GM18907 (cell line): ENCODE results near the gene KCNK7.

Experiments used
- ATAC-seq: cut with Tn5 transposase; IDR thresholded peaks from one replicate; pipeline ENCODE4 v1.9.1; 2021; ENCODE audit warnings: mild to moderate bottlenecking, moderate library complexity; ENCODE audit not compliant: unreplicated experiment

Gene KCNK7

DNA sequence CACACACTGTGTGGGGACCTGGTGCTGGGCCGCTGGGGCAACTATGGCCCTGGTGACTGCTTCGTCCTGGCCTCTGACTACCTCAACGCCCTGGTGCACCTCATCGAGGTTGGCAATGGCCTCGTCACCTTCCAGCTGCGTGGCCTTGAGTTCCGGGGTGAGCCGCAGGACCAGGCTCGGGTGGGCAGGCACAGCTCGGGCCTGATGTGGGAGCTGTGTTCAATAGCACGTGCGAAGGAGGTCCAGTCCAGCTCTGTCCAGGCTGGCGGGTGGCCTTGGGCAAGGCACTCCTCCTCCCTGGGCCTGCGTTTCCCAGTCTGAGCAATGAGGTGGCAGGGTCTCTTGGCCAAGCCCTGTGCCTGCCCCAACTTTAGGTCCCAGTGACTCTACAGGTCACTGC lies 34.0 kb upstream of the KCNK7 start:
- no peak for ATAC-seq

DNA sequence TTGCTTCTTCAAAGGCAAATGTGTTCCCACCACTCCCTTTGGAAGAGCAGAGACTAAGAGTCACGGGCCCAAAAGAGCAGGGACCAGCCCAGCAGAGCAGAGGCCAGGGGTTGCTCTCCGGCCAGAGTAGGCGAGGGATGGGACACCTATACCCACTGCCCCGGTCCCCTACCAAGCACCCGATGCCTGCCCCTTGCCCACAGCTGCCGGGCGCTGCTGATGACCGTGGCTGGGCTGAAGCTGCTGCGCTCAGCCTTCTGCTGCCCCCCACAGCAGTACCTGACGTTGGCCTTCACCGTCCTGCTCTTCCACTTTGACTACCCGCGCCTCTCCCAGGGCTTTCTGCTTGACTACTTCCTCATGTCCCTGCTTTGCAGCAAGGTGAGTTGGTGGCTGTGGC lies 31.6 kb upstream of the KCNK7 start:
- ATAC-seq: no peak

DNA sequence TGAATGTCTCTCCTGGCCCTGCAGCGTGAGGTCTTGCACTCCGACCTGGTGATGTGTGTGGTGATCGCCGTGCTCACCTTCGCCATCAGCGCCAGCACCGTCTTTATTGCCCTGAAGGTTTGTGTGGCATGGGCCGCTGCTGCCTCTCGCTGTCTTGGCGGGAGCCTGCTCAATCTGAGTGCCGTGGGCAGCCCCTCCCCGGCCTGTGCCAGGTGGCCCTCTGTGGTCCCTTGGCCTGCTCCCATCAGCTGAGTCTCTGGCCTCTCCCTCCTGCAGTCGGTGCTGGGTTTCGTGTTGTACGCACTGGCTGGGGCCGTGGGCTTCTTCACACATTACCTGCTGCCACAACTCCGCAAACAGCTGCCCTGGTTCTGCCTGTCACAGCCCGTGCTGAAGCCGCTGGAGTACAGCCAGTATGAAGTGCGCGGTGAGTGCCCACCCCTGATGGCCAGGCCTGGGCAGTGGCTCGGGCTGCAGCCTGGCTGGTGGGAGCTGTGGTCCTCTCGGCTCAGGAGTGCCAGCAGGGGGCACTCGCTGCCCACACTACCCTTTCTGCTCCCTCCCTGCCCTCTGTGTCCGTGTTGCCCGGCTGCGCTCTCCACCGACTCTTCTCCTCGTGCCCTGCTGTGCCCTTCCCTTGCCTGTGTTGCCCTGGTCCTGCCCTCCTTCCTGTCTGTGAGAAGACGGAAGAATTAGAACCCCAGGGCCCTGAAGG lies 30.2 kb upstream of the KCNK7 start:
- ATAC-seq: no peak

DNA sequence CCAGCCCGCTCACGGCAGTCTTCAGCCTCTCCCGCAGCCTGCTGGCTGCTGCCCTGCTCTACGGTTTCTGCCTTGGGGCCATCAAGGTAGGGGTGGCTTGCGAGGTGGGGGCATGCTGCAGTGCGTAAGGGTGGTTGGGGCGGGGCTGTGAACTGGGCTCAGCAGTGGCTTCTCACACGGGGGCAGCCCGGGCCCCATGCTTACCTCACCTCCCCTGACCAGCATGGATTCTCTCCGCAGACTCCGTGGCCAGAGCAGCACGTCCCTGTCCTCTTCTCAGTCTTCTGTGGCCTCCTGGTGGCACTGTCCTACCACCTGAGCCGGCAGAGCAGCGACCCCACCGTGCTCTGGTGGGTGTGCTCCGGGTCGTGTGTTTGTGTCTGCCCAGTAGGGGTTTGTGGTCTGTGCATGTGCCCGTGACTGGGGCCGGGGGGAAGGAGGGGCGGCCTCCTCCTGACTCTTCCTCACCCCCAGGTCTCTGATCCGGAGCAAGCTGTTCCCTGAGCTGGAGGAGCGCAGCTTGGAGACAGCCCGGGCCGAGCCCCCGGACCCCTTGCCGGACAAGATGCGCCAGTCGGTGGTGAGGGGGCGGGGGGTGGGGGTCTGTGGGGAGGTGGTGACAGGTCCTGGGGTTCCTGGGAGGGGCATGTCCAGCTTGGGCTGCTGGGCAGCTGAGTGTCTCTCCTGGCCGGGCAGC lies 29.5 kb upstream of the KCNK7 start:
- ATAC-seq: no peak

DNA sequence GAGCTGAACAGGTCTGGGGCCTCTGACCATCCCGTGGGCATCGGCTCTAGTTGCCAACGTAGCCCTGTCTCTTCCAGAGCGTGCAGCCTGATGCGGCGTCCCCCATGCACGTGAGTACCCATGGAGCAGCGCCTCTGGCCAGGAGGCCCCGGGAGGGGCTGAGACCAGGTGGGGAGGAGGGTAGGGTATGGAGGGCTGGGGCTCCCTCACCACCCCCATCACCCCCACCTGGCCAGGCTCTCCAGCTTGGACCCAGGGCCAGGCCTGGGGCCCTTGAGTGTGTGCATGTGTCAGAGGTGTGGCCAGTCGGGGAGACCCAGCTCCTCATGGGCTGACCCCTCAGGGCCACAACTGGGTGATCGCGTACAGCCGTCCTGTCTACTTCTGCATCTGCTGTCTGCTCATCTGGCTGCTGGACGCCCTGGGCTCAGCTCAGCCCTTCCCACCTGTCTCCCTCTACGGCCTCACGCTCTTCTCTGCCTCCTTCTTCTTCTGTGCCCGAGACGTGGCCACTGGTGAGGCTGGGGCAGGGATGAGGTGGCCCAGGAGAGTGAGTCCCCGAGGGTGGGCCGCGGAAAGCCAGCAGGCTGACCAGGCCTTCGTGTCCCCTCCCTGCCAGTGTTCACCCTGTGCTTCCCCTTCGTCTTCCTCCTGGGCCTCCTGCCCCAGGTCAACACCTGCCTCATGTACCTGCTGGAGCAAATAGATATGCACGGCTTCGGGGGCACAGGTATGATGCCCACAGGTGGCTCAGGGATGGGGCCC lies 28.4 kb upstream of the KCNK7 start:
- no peak for ATAC-seq

DNA sequence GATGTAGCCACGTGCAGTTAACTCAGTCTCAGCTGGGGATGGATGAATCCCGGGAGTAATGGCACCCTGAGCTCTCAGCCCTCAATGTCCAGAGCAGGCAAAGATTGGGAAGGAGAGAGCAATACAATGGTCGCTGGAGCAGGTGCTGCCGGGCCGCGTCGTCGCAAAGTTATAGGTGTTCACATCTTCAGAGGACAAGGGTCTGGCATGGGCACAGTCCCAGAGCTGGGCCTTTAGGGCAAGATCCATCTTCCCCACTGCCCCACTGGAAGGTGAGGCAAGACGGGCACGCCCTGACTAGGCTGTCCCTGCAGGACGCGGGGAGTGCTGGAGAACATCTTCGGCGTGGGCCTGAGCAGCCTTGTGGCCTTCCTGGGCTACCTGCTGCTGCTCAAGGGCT lies 27.6 kb upstream of the KCNK7 start:
- ATAC-seq: no peak

DNA sequence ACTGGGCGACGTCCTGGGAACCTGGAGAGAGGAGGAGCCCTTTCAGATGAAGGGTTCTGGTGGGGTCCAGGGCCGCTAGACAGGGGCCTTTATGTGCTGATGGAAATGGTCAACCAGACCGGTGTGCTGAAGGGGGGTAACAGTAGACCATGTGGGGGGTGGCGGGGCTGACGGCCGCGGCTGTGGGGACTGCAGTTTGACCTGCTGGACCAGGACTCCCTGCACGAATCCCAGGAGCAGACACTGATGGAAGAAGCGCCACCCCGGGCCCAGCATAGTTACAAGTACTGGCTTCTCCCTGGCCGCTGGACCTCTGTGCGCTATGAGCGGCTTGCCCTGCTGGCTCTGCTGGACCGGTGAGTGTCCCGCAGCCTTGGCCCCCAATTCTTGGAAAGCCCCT lies 26.4 kb upstream of the KCNK7 start:
- no peak for ATAC-seq

DNA sequence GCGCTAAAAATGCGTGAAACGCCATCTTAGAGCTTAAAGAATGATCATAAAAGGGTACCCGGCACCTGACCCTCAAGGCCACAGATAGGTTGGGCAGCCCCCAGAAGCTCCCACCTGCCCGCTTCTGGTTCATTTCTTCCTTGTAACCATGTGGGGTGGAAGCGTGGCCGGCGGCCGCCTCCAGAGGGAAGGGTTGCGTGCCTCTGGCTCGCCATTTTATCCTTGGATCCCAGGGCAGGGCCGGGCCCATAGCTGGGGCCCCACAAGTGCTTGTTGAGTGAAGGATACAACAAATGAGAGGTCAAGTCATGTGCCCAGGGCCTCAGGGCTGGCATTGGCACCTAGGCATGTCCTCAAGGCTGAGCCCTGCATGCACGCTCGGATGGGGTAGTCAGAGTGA lies 25.9 kb upstream of the KCNK7 start:
- ATAC-seq: no peak

DNA sequence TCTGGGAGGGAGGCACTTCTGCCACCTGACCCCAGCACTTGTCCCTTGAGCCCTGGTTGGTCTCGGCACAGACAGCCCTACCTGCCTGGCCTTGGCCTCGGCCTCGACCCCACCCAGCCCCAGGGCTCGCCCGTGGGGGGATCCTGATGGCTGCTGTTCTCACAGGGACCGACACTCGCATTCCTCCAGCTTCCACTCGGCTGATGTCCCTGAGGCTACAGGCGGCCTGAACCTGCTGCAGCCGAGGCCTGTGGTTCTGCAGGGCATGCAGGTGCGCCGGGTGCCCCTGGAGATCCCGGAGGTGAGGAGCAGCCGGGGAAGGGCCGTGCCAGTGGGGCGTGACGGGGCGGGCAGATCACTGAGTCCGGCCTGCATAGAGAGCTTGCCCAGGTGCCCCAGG lies 25.1 kb upstream of the KCNK7 start:
- ATAC-seq: no peak

DNA sequence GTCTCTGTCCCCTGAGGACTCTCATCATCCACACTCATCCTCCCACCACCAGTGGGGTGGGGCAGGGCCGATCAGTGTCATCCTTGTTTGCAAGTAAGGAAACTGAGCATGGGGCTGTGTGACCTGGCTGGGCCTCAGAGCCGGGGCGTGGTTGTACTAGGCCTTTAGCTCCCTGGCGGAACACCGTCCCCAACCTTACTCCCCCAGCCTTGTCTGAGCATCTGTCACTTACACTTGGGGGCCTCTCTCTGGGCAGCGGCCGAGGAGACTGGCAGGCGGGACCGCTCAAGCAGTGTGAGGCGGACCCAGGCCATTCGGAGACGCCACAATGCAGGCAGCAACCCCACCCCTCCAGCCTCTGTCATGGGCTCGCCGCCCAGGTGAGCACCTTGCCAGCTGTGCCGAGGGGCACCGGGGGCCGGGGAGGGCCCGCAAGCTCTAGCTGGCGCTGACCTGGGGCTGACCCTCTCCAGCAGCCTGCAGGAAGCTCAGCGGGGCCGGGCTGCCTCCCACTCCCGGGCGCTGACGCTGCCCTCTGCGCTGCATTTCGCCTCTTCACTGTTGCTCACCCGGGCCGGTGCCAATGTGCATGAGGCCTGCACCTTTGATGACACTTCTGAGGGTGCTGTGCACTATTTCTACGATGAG lies 23.8 kb upstream of the KCNK7 start:
- ATAC-seq: no peak

DNA sequence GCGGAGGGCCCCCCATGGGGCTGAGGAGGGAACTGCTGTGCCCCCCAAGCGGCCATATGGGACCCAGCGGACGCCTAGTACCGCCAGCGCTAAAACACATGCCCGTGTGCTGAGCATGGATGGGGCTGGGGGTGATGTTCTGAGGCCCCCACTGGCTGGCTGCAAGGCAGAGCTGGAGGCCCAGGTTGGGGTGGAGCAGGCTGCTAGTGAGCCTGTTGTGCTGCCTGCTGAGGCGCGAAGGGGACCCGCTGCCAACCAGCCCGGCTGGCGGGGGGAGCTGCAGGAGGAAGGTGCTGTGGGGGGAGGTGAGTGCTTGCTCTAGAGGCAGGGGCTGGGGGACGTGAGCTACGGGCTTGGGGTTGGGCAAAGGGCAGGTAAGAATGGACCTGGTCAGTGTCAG lies 23.2 kb upstream of the KCNK7 start:
- ATAC-seq: no peak

DNA sequence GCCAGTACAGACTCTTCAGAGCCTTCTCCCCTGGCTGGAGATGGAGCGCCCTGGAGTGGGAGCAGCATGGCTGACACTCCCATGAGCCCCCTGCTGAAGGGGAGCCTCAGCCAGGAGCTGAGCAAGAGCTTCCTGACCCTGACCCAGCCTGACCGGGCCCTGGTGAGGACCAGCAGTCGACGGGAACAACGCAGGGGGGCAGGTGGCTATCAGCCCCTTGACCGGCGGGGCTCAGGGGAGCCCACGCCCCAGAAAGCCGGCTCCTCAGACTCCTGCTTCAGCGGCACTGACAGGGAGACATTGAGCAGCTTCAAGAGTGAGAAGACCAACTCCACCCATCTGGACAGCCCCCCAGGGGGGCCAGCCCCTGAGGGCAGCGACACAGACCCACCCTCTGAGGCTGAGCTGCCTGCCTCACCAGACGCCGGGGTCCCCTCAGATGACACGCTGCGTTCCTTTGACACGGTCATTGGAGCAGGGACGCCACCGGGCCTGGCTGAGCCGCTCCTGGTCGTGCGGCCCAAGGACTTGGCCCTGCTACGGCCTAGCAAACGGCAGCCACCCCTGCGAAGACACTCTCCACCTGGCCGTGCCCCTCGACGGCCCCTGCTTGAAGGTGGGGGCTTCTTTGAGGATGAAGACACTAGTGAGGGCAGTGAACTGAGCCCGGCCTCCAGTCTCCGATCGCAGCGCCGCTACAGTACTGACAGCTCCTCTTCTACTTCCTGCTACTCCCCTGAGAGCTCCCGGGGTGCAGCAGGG lies 22.6 kb upstream of the KCNK7 start:
- no peak for ATAC-seq

DNA sequence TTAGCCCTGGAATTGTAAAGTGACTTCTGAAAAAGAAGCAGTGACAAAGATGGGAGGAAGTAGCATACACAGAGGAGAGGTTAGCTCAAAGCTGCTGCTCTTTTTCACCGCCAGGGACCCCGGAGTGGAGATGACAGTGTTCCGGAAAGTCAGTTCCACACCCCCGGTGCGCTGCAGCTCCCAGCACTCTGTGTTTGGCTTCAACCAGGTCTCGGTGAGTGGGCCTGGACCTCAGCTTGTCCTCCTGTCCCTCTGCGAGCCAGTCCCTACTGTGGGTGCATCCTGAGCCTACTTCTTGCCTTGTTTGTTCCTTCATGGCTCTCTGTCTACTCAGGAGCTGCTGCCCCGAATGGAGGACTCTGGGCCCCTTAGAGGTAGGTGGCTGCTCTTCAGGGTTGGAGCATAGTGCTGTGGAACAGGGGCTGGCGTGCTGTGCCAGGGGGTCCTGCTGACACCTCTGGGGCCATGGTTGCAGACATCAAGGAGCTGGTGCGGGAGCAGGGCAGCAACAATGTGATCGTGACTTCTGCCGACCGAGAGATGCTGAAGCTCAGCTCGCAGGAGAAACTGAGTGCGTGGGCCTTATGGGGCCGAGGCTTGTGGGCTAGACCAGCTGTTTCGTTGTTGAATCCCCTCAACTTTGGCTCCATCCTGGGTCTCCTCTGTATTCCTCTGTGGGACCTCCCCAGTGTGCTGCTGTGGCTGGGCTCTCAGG lies 21.7 kb upstream of the KCNK7 start:
- ATAC-seq: no peak

DNA sequence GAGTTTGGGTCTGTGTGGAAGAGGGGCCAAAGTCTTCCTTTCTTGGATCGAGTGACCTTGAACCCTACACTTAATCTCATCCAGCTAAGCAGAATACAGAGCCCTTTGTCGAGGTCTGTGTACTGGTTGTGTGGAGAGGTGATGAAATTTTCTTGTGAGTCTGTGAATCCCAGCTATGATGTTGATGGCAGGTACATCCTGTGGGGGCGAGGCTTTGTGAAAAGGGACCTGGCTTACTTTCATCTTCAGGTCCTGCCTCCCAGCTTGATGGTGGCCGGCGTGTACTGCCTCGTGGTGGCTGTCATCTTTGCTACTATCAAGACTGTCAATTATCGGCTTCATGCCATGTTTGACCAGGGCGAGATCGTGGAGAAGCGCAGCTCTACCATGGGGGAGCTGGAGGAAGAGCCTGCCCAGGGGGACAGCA lies 21.0 kb upstream of the KCNK7 start:
- no peak for ATAC-seq

DNA sequence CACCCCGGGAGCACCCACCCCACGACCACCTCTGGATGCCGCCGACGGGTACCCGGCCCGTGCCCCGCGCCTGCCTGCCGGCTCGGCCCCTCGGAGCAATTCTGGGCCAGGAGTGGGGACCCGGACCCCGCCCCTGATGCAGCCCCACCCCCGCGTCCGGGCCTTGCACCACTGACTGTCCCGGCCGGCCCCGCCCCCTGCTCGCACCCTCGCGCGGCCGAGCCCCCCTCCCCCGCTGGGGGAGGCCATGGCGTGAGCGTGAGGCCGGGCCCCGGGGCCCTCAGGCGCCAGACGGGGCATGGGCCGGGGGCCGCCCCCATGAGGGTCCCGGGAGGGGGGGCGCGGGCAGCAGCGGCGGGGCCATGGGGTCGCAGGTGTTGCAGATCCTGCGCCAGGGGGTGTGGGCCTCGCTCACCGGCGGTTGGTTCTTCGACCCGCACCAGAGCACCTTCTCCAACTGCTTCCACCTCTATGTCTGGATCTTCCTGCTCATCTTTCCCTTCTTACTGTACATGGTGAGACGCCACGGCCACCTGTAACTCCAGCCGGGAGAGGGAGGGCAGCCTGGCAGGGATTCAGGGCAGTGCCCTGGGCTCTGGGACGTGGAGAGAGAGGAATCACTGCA lies 20.5 kb upstream of the KCNK7 start:
- peak; percentile 12 for ATAC-seq

DNA sequence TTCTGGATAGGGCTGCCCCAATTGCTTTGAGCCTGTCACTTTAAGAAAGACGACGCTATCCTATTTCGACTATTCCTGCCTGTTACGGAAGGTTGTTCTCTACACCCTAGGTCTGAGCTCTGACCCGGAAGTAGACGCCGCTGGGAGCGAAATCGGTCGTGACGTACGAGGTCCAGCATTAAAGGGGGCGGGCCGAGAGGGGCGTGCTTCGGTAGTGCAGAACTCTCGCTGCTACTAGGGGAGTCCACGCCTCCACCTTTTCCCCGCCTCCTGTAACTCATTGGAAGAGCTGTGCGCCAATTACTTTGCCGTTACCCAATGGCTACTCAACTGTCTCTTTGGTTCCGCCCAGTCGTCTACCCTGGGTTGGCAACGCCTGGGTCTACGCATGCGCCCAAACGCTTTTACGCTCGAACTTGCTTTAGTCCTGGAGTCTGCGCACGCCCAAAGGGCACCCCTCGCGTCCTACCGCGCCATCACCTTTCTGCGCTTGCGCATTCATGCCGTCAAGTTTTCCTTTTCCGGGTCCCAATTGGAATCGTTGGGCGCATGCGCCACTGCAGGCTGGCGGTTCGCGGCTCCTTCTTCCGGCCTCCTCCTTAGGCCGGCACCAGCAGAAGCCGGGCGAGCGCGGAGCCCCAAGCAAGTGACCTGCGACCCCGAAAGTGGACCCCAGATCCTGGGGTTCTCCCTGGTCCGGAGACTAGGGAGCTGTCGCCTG lies 19.8 kb upstream of the KCNK7 start, which contains the start of gene PCNX3:
TSS of gene PCNX3 (plus strand) at position 548 of the 721 bp plus-strand sequence. CDS start 536 bp downstream, outside the sequence.
- ATAC-seq: peak; percentile 77

DNA sequence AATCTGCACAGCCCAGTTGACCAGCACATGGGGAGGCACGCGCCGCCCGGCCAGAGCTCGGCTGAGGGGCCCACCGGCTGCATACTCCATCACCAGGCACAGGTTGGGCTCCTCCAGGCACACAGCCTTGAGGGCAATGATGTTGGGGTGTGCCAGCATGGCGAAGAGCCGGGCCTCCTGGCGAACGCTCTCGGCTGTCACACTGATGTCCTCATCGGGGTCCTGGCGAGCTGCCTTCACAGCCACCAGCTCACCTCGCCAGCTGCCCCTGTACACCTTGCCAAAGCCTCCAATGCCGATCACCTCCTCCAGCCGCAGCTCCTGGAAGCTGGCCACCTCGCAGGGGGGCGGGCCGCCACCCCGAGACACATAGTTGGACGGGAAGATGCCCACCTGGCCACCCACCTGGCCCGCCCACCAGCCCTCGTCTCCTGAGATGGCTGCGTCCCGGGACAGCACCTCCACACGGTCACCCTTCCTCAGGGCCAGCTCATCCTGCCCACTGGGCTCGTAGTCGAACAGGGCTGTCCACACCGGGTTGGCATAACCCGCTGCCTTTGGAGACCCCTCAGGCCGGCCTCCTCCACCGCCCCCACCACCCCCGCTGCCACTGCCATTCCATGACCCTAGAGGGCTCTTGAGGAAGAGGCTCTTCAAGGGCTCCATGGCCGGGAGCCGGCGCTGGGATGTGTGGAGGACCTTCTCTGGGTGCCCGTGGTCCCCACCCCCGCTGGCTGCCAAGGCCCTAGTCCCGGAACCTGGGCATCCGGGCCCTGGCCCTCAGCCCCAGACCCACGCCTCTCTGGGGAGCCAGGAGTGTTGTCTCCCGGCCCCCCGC lies 17.7 kb upstream of the KCNK7 start:
- ATAC-seq: no peak

DNA sequence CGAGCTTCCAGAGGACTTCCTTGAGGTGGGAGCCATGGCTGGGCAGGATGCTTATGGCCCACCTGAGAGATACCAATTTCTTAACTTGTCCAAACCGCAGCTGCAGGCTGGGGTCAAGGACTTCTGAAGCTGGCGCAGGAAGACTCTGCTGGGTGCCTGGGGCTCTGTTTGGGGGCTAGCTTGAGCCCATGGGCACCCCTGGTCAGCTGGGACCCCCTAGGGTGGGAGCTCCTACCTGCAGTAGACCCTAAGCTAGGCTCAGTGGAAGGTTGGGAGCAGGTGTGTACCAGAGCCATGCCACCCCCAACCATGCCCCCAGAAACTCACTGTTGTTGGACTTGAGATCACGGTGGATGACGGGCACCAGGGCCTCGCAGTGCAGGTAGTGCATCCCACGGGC lies 17.1 kb upstream of the KCNK7 start:
- no peak for ATAC-seq
